PC-9 (cell line): ENCODE measurements around the gene POLDIP3.

Source experiments
- CTCF ChIP-seq: fragments of 200-600 bp; sonication (generic); conservative IDR thresholded peaks from 2 replicates; pipeline ENCODE4 v1.6.1; 2017; ENCODE audit warnings: mixed run types, antibody characterized with exemption, mild to moderate bottlenecking, moderate library complexity
- EZH2 ChIP-seq: fragments of 200-600 bp; sonication (generic); IDR thresholded peaks from 2 replicates; pipeline ENCODE4 v1.8.0; 2017; ENCODE audit warnings: antibody characterized with exemption, low read depth

GRCh38 chr22:42641801-42642413 lies 27.2 kb upstream of the POLDIP3 start:
- TF ChIP-seq EZH2 (no peak), CTCF (no peak)
